GM11168 (cell line): ENCODE data around the gene DSG3.

Experiments
- in situ Hi-C: fragments of 300-500 bp; cut with MboI; formaldehyde crosslinking; loops from one replicate; pipeline ENCODE4 v1.12.0; 2022; ENCODE audit warnings: low sequenced_read_pairs; ENCODE audit not compliant: unreplicated experiment

The DSG3 gene

GRCh38 chr18:31512203-31512764, 64.7 kb downstream of the DSG3 start:
- in situ Hi-C loops: no loop called here

- in situ Hi-C loops: no loop called here
These were observed 65.8 kb downstream of the DSG3 start for GRCh38 chr18:31513189-31513935.

- in situ Hi-C loops: no loop called here
These were observed 68.9 kb downstream of the DSG3 start for GRCh38 chr18:31516437-31516836.

- in situ Hi-C loops: no loop called here
These were observed 78.8 kb downstream of the DSG3 start for GRCh38 chr18:31526374-31526773.
